GM23338 (cell line): Measurements from ENCODE around the gene ZNF679. TPM values are rescaled to one million over a fixed set of nuclear protein-coding genes. Genes with fewer than 3 reads are reported as not detected.

Source experiments
- ATAC-seq: fragments of 200-7000 bp; cut with Tn5 transposase; 3 replicates; pipeline ENCODE4 v1.9.1; 2020
- DNase-seq: peaks from one replicate; pipeline ENCODE4 v3.0.0-alpha.2; 2015; ENCODE audit warnings: low spot score
- H2AFZ ChIP-seq: fragments of 200-600 bp; sonication (generic); 2 replicates; pipeline ENCODE4 v1.8.0; 2016; ENCODE audit warnings: antibody characterized with exemption, mild to moderate bottlenecking, moderate library complexity
- H3F3A ChIP-seq: fragments of 200-600 bp; sonication (generic); replicated peaks from 2 replicates; pipeline ENCODE4 v1.8.0; 2017; ENCODE audit warnings: antibody characterized with exemption, mixed run types, low read depth
- H3K27ac ChIP-seq: fragments of 200-600 bp; sonication (generic); 2 replicates; pipeline ENCODE4 v1.6.1; 2016; ENCODE audit warnings: low read depth
- H3K27me3 ChIP-seq: fragments of 200-600 bp; sonication (generic); 2 replicates; pipeline ENCODE4 v1.8.0; 2016; ENCODE audit warnings: mild to moderate bottlenecking, mixed run types, moderate library complexity; ENCODE audit not compliant: insufficient read depth
- H3K36me3 ChIP-seq: fragments of 200-600 bp; sonication (generic); 2 replicates; pipeline ENCODE4 v1.8.0; 2016; ENCODE audit warnings: mild to moderate bottlenecking; ENCODE audit not compliant: insufficient read depth
- H3K4me1 ChIP-seq: fragments of 200-600 bp; sonication (generic); 2 replicates; pipeline ENCODE4 v1.8.0; 2016; ENCODE audit warnings: mild to moderate bottlenecking, moderate library complexity; ENCODE audit not compliant: insufficient read depth
- H3K4me2 ChIP-seq: fragments of 200-600 bp; sonication (generic); 2 replicates; pipeline ENCODE4 v1.7.1; 2017; ENCODE audit warnings: mixed run types
- H3K4me3 ChIP-seq: fragments of 200-600 bp; sonication (generic); 2 replicates; pipeline ENCODE4 v1.6.1; 2016; ENCODE audit warnings: mixed run types
- H3K79me2 ChIP-seq: fragments of 200-600 bp; sonication (generic); replicated peaks from 2 replicates; pipeline ENCODE4 v1.8.0; 2017; ENCODE audit warnings: mild to moderate bottlenecking; ENCODE audit not compliant: insufficient read depth
- H3K9me2 ChIP-seq: fragments of 200-600 bp; sonication (generic); 2 replicates; pipeline ENCODE4 v1.8.0; 2017; ENCODE audit not compliant: insufficient read depth
- H4K20me1 ChIP-seq: fragments of 200-600 bp; sonication (generic); replicated peaks from 2 replicates; pipeline ENCODE4 v1.8.0; 2017; ENCODE audit warnings: mild to moderate bottlenecking; ENCODE audit not compliant: insufficient read depth
- H3K27ac Mint-ChIP-seq: 2 replicates; pipeline ENCODE4 v1.8.0; 2020; ENCODE audit warnings: inconsistent platforms, mild to moderate bottlenecking, moderate library complexity, mixed read lengths
- H3K27me3 Mint-ChIP-seq: 3 replicates; pipeline ENCODE4 v1.8.0; 2022; ENCODE audit warnings: low read depth, mild to moderate bottlenecking, moderate library complexity, mixed read lengths, inconsistent platforms; ENCODE audit not compliant: insufficient read depth, poor library complexity
- H3K36me3 Mint-ChIP-seq: 3 replicates; pipeline ENCODE4 v1.8.0; 2021; ENCODE audit warnings: low read depth, mild to moderate bottlenecking, inconsistent platforms, moderate library complexity, mixed read lengths
- H3K4me1 Mint-ChIP-seq: 3 replicates; pipeline ENCODE4 v1.8.0; 2020; ENCODE audit warnings: mild to moderate bottlenecking, inconsistent platforms, mixed read lengths
- H3K4me3 Mint-ChIP-seq: 3 replicates; pipeline ENCODE4 v1.8.0; 2021; ENCODE audit warnings: moderate library complexity, mild to moderate bottlenecking, inconsistent platforms, mixed read lengths
- H3K9me3 Mint-ChIP-seq: 3 replicates; pipeline ENCODE4 v1.8.0; 2020; ENCODE audit warnings: moderate library complexity, mild to moderate bottlenecking, inconsistent platforms, mixed read lengths
- CREB1 ChIP-seq: fragments of 250-450 bp; sonication (Bioruptor Pico); IDR thresholded peaks from 2 replicates; pipeline ENCODE4 v1.5.0; 2020; ENCODE audit warnings: low read depth, mild to moderate bottlenecking, moderate library complexity
- CTCF ChIP-seq, 2 experiments: fragments of 200-600 bp in 1 of 2; sonication (generic) in 1 of 2; conservative IDR thresholded peaks; 2 replicates each; pipeline versions ENCODE4 v1.5.1 to v1.6.1; 2016 to 2017; ENCODE audit warnings: antibody characterized with exemption in 2 of 2, low read depth in 2 of 2, mild to moderate bottlenecking in 2 of 2, moderate library complexity in 1 of 2
- ETS1 ChIP-seq: IDR thresholded peaks from 2 replicates; pipeline ENCODE4 v1.6.1; 2016; ENCODE audit warnings: antibody characterized with exemption
- EZH2phosphoT487 ChIP-seq: fragments of 200-600 bp; sonication (generic); IDR thresholded peaks from one replicate; pipeline ENCODE4 v1.8.1; 2018; ENCODE audit warnings: antibody characterized with exemption; ENCODE audit not compliant: unreplicated experiment
- JUNB ChIP-seq: IDR thresholded peaks from one replicate; pipeline ENCODE4 v1.6.1; 2016; ENCODE audit warnings: antibody characterized with exemption; ENCODE audit not compliant: unreplicated experiment
- NANOG ChIP-seq: IDR thresholded peaks from 2 replicates; pipeline ENCODE4 v1.6.1; 2016; ENCODE audit warnings: antibody characterized with exemption, borderline replicate concordance
- POLR2AphosphoS5 ChIP-seq: IDR thresholded peaks from 2 replicates; pipeline ENCODE4 v1.6.1; 2016; ENCODE audit warnings: antibody characterized with exemption, low read depth
- REST ChIP-seq: IDR thresholded peaks from one replicate; pipeline ENCODE4 v1.6.1; 2018; ENCODE audit warnings: antibody characterized with exemption; ENCODE audit not compliant: unreplicated experiment
- ZNF114 ChIP-seq: fragments of 250-450 bp; sonication (Bioruptor Pico); IDR thresholded peaks from 2 replicates; pipeline ENCODE4 v1.5.0; 2020; ENCODE audit warnings: mild to moderate bottlenecking, moderate library complexity
- polyA plus RNA-seq: library from polyadenylated mRNA; unstranded; fragments of >200 nt; fragmentation: Nextera tagmentation; extraction: Ambion mirVana; gene quantifications from 2 replicates; pipeline ENCODE4 v1.2.1, GENCODE V29; 2016
- total RNA-seq: library from RNA; depleted of rRNA; stranded (reverse); fragments of >200 nt; shearing (Covaris generic); gene quantifications from 2 replicates; pipeline ENCODE4 v1.2.3, GENCODE V29; 2014

The ZNF679 gene
- total and polyA plus RNA-seq, 2 experiments from 2014 or later = not detected

- TF ChIP-seq REST (no peak), EZH2phosphoT487 (no peak), JUNB (no peak)
These were observed 72.5 kb downstream of the ZNF679 start (continued) for GRCh38 chr7:64300641-64301405.

- Mint-ChIP-seq H3K9me3 (peaks cover 86% of the 10 kb centered on the region), H3K36me3 (peaks cover 20% of the 10 kb centered on the region), H3K4me3 (peak overlapping the region; percentile 81), H3K27ac (peak overlapping the region; percentile 94), H3K4me1 (no peaks in the 10 kb centered on the region), H3K27me3 (peaks cover 9% of the 10 kb centered on the region)
- Histone ChIP-seq H3K9me2 (no peaks in the 10 kb centered on the region), H3K27me3 (no peaks in the 10 kb centered on the region), H3K4me1 (no peaks in the 10 kb centered on the region), H3K27ac (no peak overlapping the region), H3K36me3 (no peaks in the 10 kb centered on the region), H3K4me3 (peak overlapping the region; percentile 60), H3K79me2 (no peaks in the 10 kb centered on the region), H4K20me1 (no peaks in the 10 kb centered on the region), H2AFZ (no peak overlapping the region), H3K4me2 (peak overlapping the region; percentile 79), H3F3A (no peaks in the 10 kb centered on the region)
- peak; percentile 68 for TF ChIP-seq ETS1
- no peak for TF ChIP-seq NANOG
- TF ChIP-seq CREB1 (CRISPR knock-in tag) = peak; percentile 59
- ATAC-seq = peak; percentile 97
- peak; percentile 90 for DNase-seq
These were observed 79.2 kb downstream of the ZNF679 start for GRCh38 chr7:64307254-64308015.

- H3K36me3 ChIP-seq = no peaks in the 10 kb centered on the region
- no peaks in the 10 kb centered on the region for H4K20me1 ChIP-seq
- no peaks in the 10 kb centered on the region for H3F3A ChIP-seq
- no peak overlapping the region for H3K27ac ChIP-seq
- Mint-ChIP-seq H3K9me3 (peaks cover 86% of the 10 kb centered on the region), H3K36me3 (peaks cover 23% of the 10 kb centered on the region), H3K4me1 (no peaks in the 10 kb centered on the region), H3K27me3 (peaks cover 11% of the 10 kb centered on the region), H3K4me3 (peak overlapping the region; percentile 81), H3K27ac (peak overlapping the region; percentile 94)
- ATAC-seq (no peak), DNase-seq (no peak)
- no peaks in the 10 kb centered on the region for H3K4me1 ChIP-seq
- peak overlapping the region; percentile 60 for H3K4me3 ChIP-seq
- no peak overlapping the region for H2AFZ ChIP-seq
- no peaks in the 10 kb centered on the region for H3K9me2 ChIP-seq
- no peaks in the 10 kb centered on the region for H3K27me3 ChIP-seq
- TF ChIP-seq REST (no peak), ETS1 (no peak), CTCF (conservative IDR thresholded peaks at IDR 0.05; ENCODE audit: low read depth in 2 of 2) (no peak), ZNF114 (CRISPR knock-in tag) (no peak), CREB1 (CRISPR knock-in tag) (no peak), POLR2AphosphoS5 (no peak)
- peak overlapping the region; percentile 79 for H3K4me2 ChIP-seq
- H3K79me2 ChIP-seq = no peaks in the 10 kb centered on the region
These were observed 79.7 kb downstream of the ZNF679 start for GRCh38 chr7:64308016-64308270.
